Neural crest cell (in vitro differentiated cells): Measurements from ENCODE around the gene MGAT4C. TPM values are rescaled to one million over a fixed set of nuclear protein-coding genes. Genes with fewer than 3 reads are reported as not detected.
"Not testable (repeated sequence)": the region's sequence is repeated elsewhere in the genome, so short reads cannot be mapped to it uniquely, and the experiment has no call there.

Source experiments
- DNase-seq: peaks from one replicate; pipeline ENCODE4 v3.0.0; 2021; ENCODE audit warnings: low read depth, mixed read lengths, low spot score
- H3K27ac Mint-ChIP-seq: one replicate; pipeline ENCODE4 v1.8.0; 2021; ENCODE audit warnings: mild to moderate bottlenecking, mixed read lengths; ENCODE audit not compliant: unreplicated experiment
- H3K27me3 Mint-ChIP-seq: 2 replicates; pipeline ENCODE4 v1.8.0; 2021; ENCODE audit warnings: low read depth, mild to moderate bottlenecking, mixed read lengths
- H3K36me3 Mint-ChIP-seq: 2 replicates; pipeline ENCODE4 v1.8.0; 2021; ENCODE audit warnings: low read depth, mild to moderate bottlenecking, mixed read lengths
- H3K4me1 Mint-ChIP-seq: 2 replicates; pipeline ENCODE4 v1.8.0; 2021; ENCODE audit warnings: mixed read lengths
- H3K4me3 Mint-ChIP-seq: one replicate; pipeline ENCODE4 v1.8.0; 2021; ENCODE audit warnings: mild to moderate bottlenecking, mixed read lengths
- H3K9me3 Mint-ChIP-seq: 2 replicates; pipeline ENCODE4 v1.8.0; 2021; ENCODE audit warnings: mixed read lengths
- CTCF ChIP-seq: fragments of 200-600 bp; sonication (generic); conservative IDR thresholded peaks from 2 replicates; pipeline ENCODE4 v1.5.0; 2021; ENCODE audit warnings: antibody characterized with exemption, mild to moderate bottlenecking
- total RNA-seq: library from RNA; stranded (reverse); gene quantifications from 2 replicates; pipeline ENCODE4 v1.2.1, GENCODE V29; 2021

MGAT4C gene
- total RNA-seq, 1 donor from 2014 or later: 0.07 TPM

- Mint-ChIP-seq H3K9me3 (no peaks in the 10 kb centered on the region), H3K36me3 (no peaks in the 10 kb centered on the region), H3K4me3 (no peak overlapping the region), H3K27ac (no peak overlapping the region), H3K27me3 (no peaks in the 10 kb centered on the region), H3K4me1 (no peaks in the 10 kb centered on the region)
- DNase-seq: no peak
- TF ChIP-seq CTCF: no peak
Observed at GRCh38 chr12:86143162-86143561, 113.0 kb downstream of the MGAT4C start.

DNA sequence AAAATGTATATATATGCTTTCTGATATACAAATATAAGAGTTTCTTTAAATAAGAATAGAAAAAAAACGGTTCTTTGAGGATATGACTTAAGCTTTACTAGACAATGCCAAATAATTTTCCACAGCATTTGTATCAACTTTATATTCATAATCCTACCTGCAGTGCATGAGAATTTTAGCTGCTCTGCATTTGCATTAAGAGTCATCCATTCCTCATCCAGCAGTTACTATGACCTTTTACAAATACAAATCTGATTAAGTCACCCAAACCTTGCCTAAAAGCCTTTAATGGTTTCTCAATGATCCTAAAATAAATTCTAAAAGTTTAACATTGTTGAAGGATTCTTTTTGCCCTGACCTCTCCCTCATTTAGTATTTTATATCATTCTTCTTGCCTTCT, 116.5 kb downstream of the MGAT4C start:
- no peak overlapping the region for H3K27ac Mint-ChIP-seq
- no peak for TF ChIP-seq CTCF
- DNase-seq: no peak
- no peak overlapping the region for H3K4me3 Mint-ChIP-seq
- H3K4me1 Mint-ChIP-seq: peaks cover 2% of the 10 kb centered on the region
- H3K9me3 Mint-ChIP-seq: no peaks in the 10 kb centered on the region
- H3K36me3 Mint-ChIP-seq: no peaks in the 10 kb centered on the region
- no peaks in the 10 kb centered on the region for H3K27me3 Mint-ChIP-seq

DNA sequence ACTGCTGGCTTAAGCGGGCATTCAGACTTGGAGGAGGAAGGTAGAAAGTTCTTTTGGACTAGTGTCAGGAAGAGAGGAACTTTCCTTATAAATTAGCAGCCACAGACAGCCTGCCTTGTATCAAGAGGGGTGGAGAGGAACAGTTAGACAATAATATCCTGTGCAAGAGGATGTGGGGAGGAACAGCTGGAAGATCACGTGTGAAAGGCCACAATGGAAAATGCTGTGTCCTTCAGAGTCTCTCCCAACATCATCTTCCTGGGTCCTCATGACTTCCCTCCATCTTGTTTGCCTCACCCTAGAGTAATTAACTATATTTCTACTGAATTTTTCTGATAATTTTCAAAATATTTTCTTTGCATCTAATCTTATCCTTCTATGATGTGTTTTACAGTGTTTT, 117.4 kb downstream of the MGAT4C start:
- no peaks in the 10 kb centered on the region for H3K9me3 Mint-ChIP-seq
- H3K27ac Mint-ChIP-seq: no peak overlapping the region
- no peaks in the 10 kb centered on the region for H3K27me3 Mint-ChIP-seq
- peaks cover 6% of the 10 kb centered on the region for H3K4me1 Mint-ChIP-seq
- no peak for TF ChIP-seq CTCF
- no peak overlapping the region for H3K4me3 Mint-ChIP-seq
- DNase-seq: no peak
- H3K36me3 Mint-ChIP-seq: no peaks in the 10 kb centered on the region

GRCh38 chr12:86137936-86138335, 118.3 kb downstream of the MGAT4C start:
- Mint-ChIP-seq H3K4me1 (peaks cover 6% of the 10 kb centered on the region), H3K4me3 (no peak overlapping the region), H3K27me3 (no peaks in the 10 kb centered on the region), H3K36me3 (no peaks in the 10 kb centered on the region), H3K9me3 (no peaks in the 10 kb centered on the region), H3K27ac (no peak overlapping the region)
- TF ChIP-seq CTCF: no peak
- no peak for DNase-seq

DNA sequence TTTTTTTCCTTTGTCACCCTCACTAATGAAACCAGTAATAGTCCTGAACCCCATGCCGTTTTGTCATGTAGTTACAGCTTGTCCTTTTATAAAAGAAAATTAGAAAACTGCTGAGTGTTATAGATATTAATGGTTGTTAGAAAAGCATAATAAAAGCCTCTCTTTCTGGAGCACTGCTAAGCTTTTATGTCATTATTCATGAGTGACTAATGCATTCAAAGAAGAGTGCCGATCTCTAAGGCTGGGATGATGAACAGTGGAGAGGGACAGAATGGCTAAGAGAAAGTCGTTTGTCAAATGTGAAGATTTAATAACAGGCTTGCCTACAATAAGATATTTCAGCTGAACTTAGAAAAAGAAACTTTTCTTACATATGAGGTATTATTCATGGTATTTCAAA, 121.6 kb downstream of the MGAT4C start:
- TF ChIP-seq CTCF: no peak
- Mint-ChIP-seq H3K27me3 (no peaks in the 10 kb centered on the region), H3K9me3 (no peaks in the 10 kb centered on the region), H3K4me3 (no peak overlapping the region), H3K4me1 (peaks cover 6% of the 10 kb centered on the region), H3K27ac (no peak overlapping the region), H3K36me3 (no peaks in the 10 kb centered on the region)
- no peak for DNase-seq

GRCh38 chr12:86126900-86127299, 129.3 kb downstream of the MGAT4C start:
- H3K27me3 Mint-ChIP-seq, H3K27ac Mint-ChIP-seq, DNase-seq, H3K36me3 Mint-ChIP-seq, H3K4me3 Mint-ChIP-seq, H3K9me3 Mint-ChIP-seq, H3K4me1 Mint-ChIP-seq: not testable (repeated sequence)
